ENCODE data around the gene POU3F2. TPM values are rescaled to one million over a fixed set of nuclear protein-coding genes. Genes with fewer than 3 reads are reported as not detected.

Gene POU3F2
- polyA plus RNA-seq, 2 of the 4 experiments (the other 2 are of a cell fraction) = not detected

GRCh38 chr6:98843271-98844243 lies 9.2 kb downstream of the POU3F2 start:
- TF ChIP-seq MYC (IDR thresholded peaks at IDR 0.05; ENCODE audit: borderline replicate concordance, low read length) (no peak), HEYL (CRISPR knock-in tag; IDR thresholded peaks at IDR 0.05) (no peak), NPAS2 (CRISPR knock-in tag; IDR thresholded peaks at IDR 0.05; ENCODE audit: borderline replicate concordance) (no peak), MAFK (IDR thresholded peaks at IDR 0.05; ENCODE audit: partially characterized antibody) (no peak)
- TF ChIP-seq, protein P1, sequence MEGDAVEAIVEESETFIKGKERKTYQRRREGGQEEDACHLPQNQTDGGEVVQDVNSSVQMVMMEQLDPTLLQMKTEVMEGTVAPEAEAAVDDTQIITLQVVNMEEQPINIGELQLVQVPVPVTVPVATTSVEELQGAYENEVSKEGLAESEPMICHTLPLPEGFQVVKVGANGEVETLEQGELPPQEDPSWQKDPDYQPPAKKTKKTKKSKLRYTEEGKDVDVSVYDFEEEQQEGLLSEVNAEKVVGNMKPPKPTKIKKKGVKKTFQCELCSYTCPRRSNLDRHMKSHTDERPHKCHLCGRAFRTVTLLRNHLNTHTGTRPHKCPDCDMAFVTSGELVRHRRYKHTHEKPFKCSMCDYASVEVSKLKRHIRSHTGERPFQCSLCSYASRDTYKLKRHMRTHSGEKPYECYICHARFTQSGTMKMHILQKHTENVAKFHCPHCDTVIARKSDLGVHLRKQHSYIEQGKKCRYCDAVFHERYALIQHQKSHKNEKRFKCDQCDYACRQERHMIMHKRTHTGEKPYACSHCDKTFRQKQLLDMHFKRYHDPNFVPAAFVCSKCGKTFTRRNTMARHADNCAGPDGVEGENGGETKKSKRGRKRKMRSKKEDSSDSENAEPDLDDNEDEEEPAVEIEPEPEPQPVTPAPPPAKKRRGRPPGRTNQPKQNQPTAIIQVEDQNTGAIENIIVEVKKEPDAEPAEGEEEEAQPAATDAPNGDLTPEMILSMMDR (IDR thresholded peaks at IDR 0.05) = no peak
- CTCF ChIA-PET = no interaction called here
- Histone ChIP-seq H3K4me2 (no peak overlapping the region), H3K4me3 (no peak overlapping the region), H3K27ac (no peak overlapping the region), H3K9me3 (no peaks in the 10 kb centered on the region), H3K4me1 (peaks cover 5% of the 10 kb centered on the region; the same call in 1 of the 3 replicates)
- FAIRE-seq (no peak), DNase-seq (ENCODE audit: low read depth in 1 of 2, low spot score in 1 of 2) (no peak), ATAC-seq (no peak)
- POLR2A ChIA-PET = no interaction called here
- 84% methylated on average over 36 of the region's 53 CpGs for WGBS (ENCODE audit: missing lambda C conversion rate)

GRCh38 chr6:98844244-98845210 lies 10.2 kb downstream of the POU3F2 start:
- WGBS (ENCODE audit: missing lambda C conversion rate) = 65% methylated on average over 33 of the region's 51 CpGs
- no peak for TF ChIP-seq TP53 (CRISPR knock-in tag; IDR thresholded peaks at IDR 0.05)
- TF ChIP-seq CBX8 (IDR thresholded peaks at IDR 0.05) = no peak
- TF ChIP-seq NFE2L2 (conservative IDR thresholded peaks at IDR 0.05; ENCODE audit: low read length) = no peak
- no peak for TF ChIP-seq SREBF2 (IDR thresholded peaks at IDR 0.05)
- TF ChIP-seq ZFP36 (IDR thresholded peaks at IDR 0.05; ENCODE audit: borderline replicate concordance, partially characterized antibody) = no peak
- TF ChIP-seq EHF (CRISPR knock-in tag; IDR thresholded peaks at IDR 0.05) = no peak
- ChIA-PET CTCF (interaction anchor here (1.0 kb wide), 1 partner anchor 275 kb away, joined by 3 read pairs; no protein-coding TSS in a partner anchor), POLR2A (no interaction called here)
- FAIRE-seq (no peak), ATAC-seq (peak; percentile 11 to 12; a peak in 1 of 6 replicates), DNase-seq (ENCODE audit: low read depth in 1 of 2, low spot score in 1 of 2) (no peak)
- Histone ChIP-seq H3K4me3 (peak overlapping the region; percentile 44), H3K4me2 (peak overlapping the region; percentile 94), H3K27ac (peak overlapping the region in 1 of 2 experiments; percentile 53; a peak in 2 of 6 replicates), H3K9me3 (no peaks in the 10 kb centered on the region), H3K4me1 (peaks cover 5% of the 10 kb centered on the region; the same call in 1 of the 3 replicates)

GRCh38 chr6:98845211-98846020 lies 11.0 kb downstream of the POU3F2 start:
- no peak for FAIRE-seq
- WGBS (ENCODE audit: missing lambda C conversion rate) = 4% methylated on average over 21 of the region's 50 CpGs
- Histone ChIP-seq H3K4me2 (peak overlapping the region; percentile 94), H3K4me1 (peaks cover 5% of the 10 kb centered on the region; the same call in 1 of the 3 replicates), H3K4me3 (peak overlapping the region; percentile 44), H3K27ac (peak overlapping the region in 1 of 2 experiments; percentile 53; a peak in 2 of 6 replicates), H3K9me3 (no peaks in the 10 kb centered on the region)
- POLR2A ChIA-PET = no interaction called here
- peak; percentile 91 to 93 for ATAC-seq
- DNase-seq (ENCODE audit: low read depth in 1 of 2, low spot score in 1 of 2) = peak; percentile 46 to 72
- CTCF ChIA-PET = interaction anchor here (0.6 to 1.0 kb wide), 3 partner anchors 13 to 274 kb away, joined by 3 to 6 read pairs (median 3); no protein-coding TSS in a partner anchor
- TF ChIP-seq JUNB (IDR thresholded peaks at IDR 0.05) (no peak), RFX5 (IDR thresholded peaks at IDR 0.05) (no peak), HOXB5 (CRISPR knock-in tag; IDR thresholded peaks at IDR 0.05) (no peak), BHLHE40 (IDR thresholded peaks at IDR 0.05; ENCODE audit: low read depth, low read length) (no peak), RNF2 (IDR thresholded peaks at IDR 0.05; ENCODE audit: borderline replicate concordance, low read depth) (no peak), MAZ (IDR thresholded peaks at IDR 0.05; ENCODE audit: borderline replicate concordance, low read depth, low read length) (no peak), ZFP36 (IDR thresholded peaks at IDR 0.05; ENCODE audit: borderline replicate concordance, partially characterized antibody) (no peak), FOXS1 (CRISPR knock-in tag; IDR thresholded peaks at IDR 0.05) (no peak), ESRRA (IDR thresholded peaks at IDR 0.05; ENCODE audit: borderline replicate concordance, low read length) (no peak), HEYL (CRISPR knock-in tag; IDR thresholded peaks at IDR 0.05) (no peak), POLR2A (IDR thresholded peaks at IDR 0.05; ENCODE audit: low read length) (no peak)
- TF ChIP-seq, protein P1 (IDR thresholded peaks at IDR 0.05) = peak; percentile 64
- TF ChIP-seq, protein P2, sequence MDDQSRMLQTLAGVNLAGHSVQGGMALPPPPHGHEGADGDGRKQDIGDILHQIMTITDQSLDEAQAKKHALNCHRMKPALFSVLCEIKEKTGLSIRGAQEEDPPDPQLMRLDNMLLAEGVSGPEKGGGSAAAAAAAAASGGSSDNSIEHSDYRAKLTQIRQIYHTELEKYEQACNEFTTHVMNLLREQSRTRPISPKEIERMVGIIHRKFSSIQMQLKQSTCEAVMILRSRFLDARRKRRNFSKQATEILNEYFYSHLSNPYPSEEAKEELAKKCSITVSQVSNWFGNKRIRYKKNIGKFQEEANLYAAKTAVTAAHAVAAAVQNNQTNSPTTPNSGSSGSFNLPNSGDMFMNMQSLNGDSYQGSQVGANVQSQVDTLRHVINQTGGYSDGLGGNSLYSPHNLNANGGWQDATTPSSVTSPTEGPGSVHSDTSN (IDR thresholded peaks at IDR 0.05) = no peak
- TF ChIP-seq, protein P3, sequence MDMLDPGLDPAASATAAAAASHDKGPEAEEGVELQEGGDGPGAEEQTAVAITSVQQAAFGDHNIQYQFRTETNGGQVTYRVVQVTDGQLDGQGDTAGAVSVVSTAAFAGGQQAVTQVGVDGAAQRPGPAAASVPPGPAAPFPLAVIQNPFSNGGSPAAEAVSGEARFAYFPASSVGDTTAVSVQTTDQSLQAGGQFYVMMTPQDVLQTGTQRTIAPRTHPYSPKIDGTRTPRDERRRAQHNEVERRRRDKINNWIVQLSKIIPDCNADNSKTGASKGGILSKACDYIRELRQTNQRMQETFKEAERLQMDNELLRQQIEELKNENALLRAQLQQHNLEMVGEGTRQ (IDR thresholded peaks at IDR 0.05) = no peak
